Activated CD4-positive, alpha-beta T cell treated with anti-CD3 and anti-CD28 coated beads, Interleukin-2, amount 50 U/mL, for 48 hours (primary cell): ENCODE data around the gene CPXM2.

Experiments
- DNase-seq, 2 experiments: peaks; one replicate each; pipeline ENCODE4 v3.0.0-alpha.2; 2020

CPXM2 gene

GRCh38 chr10:123868038-123869019 is 23.3 kb downstream of the CPXM2 start:
- no peak for DNase-seq

- DNase-seq, result no peak
These were observed 25.7 kb downstream of the CPXM2 start for GRCh38 chr10:123865880-123866279.

GRCh38 chr10:123865350-123865749 is 26.3 kb downstream of the CPXM2 start:
- no peak for DNase-seq

- no peak for DNase-seq
These were observed 26.7 kb downstream of the CPXM2 start for GRCh38 chr10:123864923-123865322.

- no peak for DNase-seq
These were observed 27.7 kb downstream of the CPXM2 start for GRCh38 chr10:123863721-123864482.

GRCh38 chr10:123863183-123863575 is 28.4 kb downstream of the CPXM2 start:
- DNase-seq, result no peak

GRCh38 chr10:123862421-123863182 is 29.0 kb downstream of the CPXM2 start:
- no peak for DNase-seq

- DNase-seq, result no peak
These were observed 30.8 kb downstream of the CPXM2 start for GRCh38 chr10:123860856-123861255.

- no peak for DNase-seq
These were observed 31.4 kb downstream of the CPXM2 start for GRCh38 chr10:123860209-123860608.

- DNase-seq, result no peak
These were observed 32.0 kb downstream of the CPXM2 start for GRCh38 chr10:123859653-123860050.

- no peak for DNase-seq
These were observed 32.5 kb downstream of the CPXM2 start for GRCh38 chr10:123858907-123859652.

GRCh38 chr10:123858077-123858681 is 33.4 kb downstream of the CPXM2 start:
- no peak for DNase-seq

- DNase-seq, result no peak
These were observed 34.0 kb downstream of the CPXM2 start for GRCh38 chr10:123857616-123858015.

- no peak for DNase-seq
These were observed 36.5 kb downstream of the CPXM2 start for GRCh38 chr10:123855008-123855684.

GRCh38 chr10:123854498-123854897 is 37.1 kb downstream of the CPXM2 start:
- no peak for DNase-seq

GRCh38 chr10:123854003-123854402 is 37.6 kb downstream of the CPXM2 start:
- no peak for DNase-seq

GRCh38 chr10:123852411-123852951 is 39.1 kb downstream of the CPXM2 start:
- DNase-seq, result no peak

GRCh38 chr10:123848564-123849457 is 42.8 kb downstream of the CPXM2 start:
- no peak for DNase-seq

- no peak for DNase-seq
These were observed 43.7 kb downstream of the CPXM2 start for GRCh38 chr10:123847686-123848432.
